Prostate gland (tissue), 2 donors: ENCODE data around the gene CETN3. TPM values are rescaled to one million over a fixed set of nuclear protein-coding genes. Genes with fewer than 3 reads are reported as not detected.
"Not testable (repeated sequence)": the region's sequence is repeated elsewhere in the genome, so short reads cannot be mapped to it uniquely, and the experiment has no call there.

Experiments used
- DNase-seq: peaks from one replicate; pipeline ENCODE4 v3.0.0-alpha.2; 2019; ENCODE audit warnings: low spot score
- H3K27ac ChIP-seq, 2 donors: fragments of 200-600 bp; sonication (generic); 2 replicates each; pipeline ENCODE4 v1.5.1; 2017 to 2019
- H3K27me3 ChIP-seq: fragments of 200-600 bp; sonication (generic); replicated peaks from 2 replicates; pipeline ENCODE4 v1.5.1; 2019; ENCODE audit not compliant: insufficient read depth
- H3K36me3 ChIP-seq, 2 donors: fragments of 200-600 bp; sonication (generic); 1 replicate in 1 of 2; 2 replicates in 1 of 2; pipeline versions ENCODE4 v1.5.1 to v1.8.1; 2017 to 2019
- H3K4me1 ChIP-seq: fragments of 200-600 bp; sonication (generic); replicated peaks from 2 replicates; pipeline ENCODE4 v1.5.1; 2019
- H3K4me3 ChIP-seq, 2 donors: fragments of 200-600 bp; sonication (generic); 2 replicates each; pipeline ENCODE4 v1.5.1; 2017 to 2019
- H3K9me3 ChIP-seq: fragments of 200-600 bp; sonication (generic); 2 replicates; pipeline ENCODE4 v1.5.1; 2017
- CTCF ChIP-seq, 4 experiments: fragments of 200-600 bp in 2 of 4; fragments of 450-650 bp in 2 of 4; sonication (generic) in 2 of 4; IDR thresholded peaks; 1 replicate in 3 of 4; 2 replicates in 1 of 4; pipeline ENCODE4 v1.5.1; 2016 to 2019; ENCODE audit warnings: antibody characterized with exemption in 4 of 4, mild to moderate bottlenecking in 2 of 4, moderate library complexity in 2 of 4
- POLR2A ChIP-seq: fragments of 450-650 bp; IDR thresholded peaks from one replicate; pipeline ENCODE4 v1.6.1; 2016; ENCODE audit warnings: antibody characterized with exemption, mild to moderate bottlenecking
- POLR2AphosphoS5 ChIP-seq: sonication (generic); formaldehyde crosslinking; IDR thresholded peaks from one replicate; pipeline ENCODE4 v1.6.1; 2017; ENCODE audit warnings: antibody characterized with exemption
- WGBS: methylation state at CpG from one replicate; pipeline ENCODE4 v1.1.5; 2018; 5-methylcytosine and 5-hydroxymethylcytosine counted together
- intact Hi-C: fragments of 100-400 bp; cut with DNase I; formaldehyde crosslinking; loops from one replicate; pipeline ENCODE4 v1.14.2; 2022
- total RNA-seq, 2 donors: library from RNA; depleted of rRNA; stranded (reverse); fragments of >200 nt; gene quantifications; one replicate each; pipeline ENCODE4 v1.1.0, GENCODE V29; 2016

CETN3 gene
- total RNA-seq, 2 donors from 2014 or later, result 13.3 to 29.0 TPM

GRCh38 chr5:90379652-90380051 is 29.9 kb downstream of the CETN3 start:
- TF ChIP-seq POLR2A (no peak), CTCF (IDR thresholded peaks at IDR 0.05) (no peak), POLR2AphosphoS5 (no peak)
- WGBS, result 89% methylated on average over 2 of the region's 2 CpGs
- Histone ChIP-seq H3K27ac (no peak overlapping the region), H3K4me3 (no peak overlapping the region), H3K9me3 (no peaks in the 10 kb centered on the region), H3K36me3 (no peaks in the 10 kb centered on the region), H3K4me1 (no peaks in the 10 kb centered on the region), H3K27me3 (no peaks in the 10 kb centered on the region)
- DNase-seq, result no peak
- intact Hi-C loops, result loop anchor here (10.0 kb wide), 1 partner anchor 1655 kb away; no protein-coding TSS in a partner anchor

GRCh38 chr5:90378752-90379151 is 30.8 kb downstream of the CETN3 start:
- intact Hi-C loops, result no loop called here
- TF ChIP-seq POLR2AphosphoS5 (no peak), CTCF (IDR thresholded peaks at IDR 0.05) (no peak), POLR2A (no peak)

GRCh38 chr5:90371269-90371668 is 38.3 kb downstream of the CETN3 start:
- DNase-seq, H3K27me3 ChIP-seq, H3K4me1 ChIP-seq, H3K36me3 ChIP-seq, intact Hi-C loops, H3K4me3 ChIP-seq, H3K27ac ChIP-seq, H3K9me3 ChIP-seq: not testable (repeated sequence)

More at GRCh38 chr5:90378752-90379151, 30.8 kb downstream of the CETN3 start:
- 91% methylated on average over 2 of the region's 2 CpGs for WGBS
- Histone ChIP-seq H3K4me3 (no peak overlapping the region), H3K27ac (no peak overlapping the region), H3K36me3 (no peaks in the 10 kb centered on the region), H3K27me3 (no peaks in the 10 kb centered on the region), H3K9me3 (no peaks in the 10 kb centered on the region), H3K4me1 (no peaks in the 10 kb centered on the region)
- DNase-seq, result no peak

- H3K27me3 ChIP-seq, result no peaks in the 10 kb centered on the region
- no peaks in the 10 kb centered on the region for H3K9me3 ChIP-seq
- no peak for TF ChIP-seq POLR2AphosphoS5
- TF ChIP-seq POLR2A, result no peak
- TF ChIP-seq CTCF (IDR thresholded peaks at IDR 0.05), result no peak
- no peak for DNase-seq
- no peak overlapping the region for H3K4me3 ChIP-seq
- 91% methylated on average over 3 of the region's 3 CpGs for WGBS
- no peaks in the 10 kb centered on the region for H3K4me1 ChIP-seq
- intact Hi-C loops, result no loop called here
- no peaks in the 10 kb centered on the region for H3K36me3 ChIP-seq
- H3K27ac ChIP-seq, result no peak overlapping the region
Measured at GRCh38 chr5:90368454-90369246, 40.9 kb downstream of the CETN3 start.

GRCh38 chr5:90367879-90368278 is 41.7 kb downstream of the CETN3 start:
- no peak for TF ChIP-seq POLR2A
- TF ChIP-seq CTCF (IDR thresholded peaks at IDR 0.05), result no peak
- TF ChIP-seq POLR2AphosphoS5, result no peak
- intact Hi-C loops, result no loop called here
- no peaks in the 10 kb centered on the region for H3K9me3 ChIP-seq
- H3K27ac ChIP-seq, result no peak overlapping the region
- no peak for DNase-seq
- 67% methylated on average over 1 of the region's 1 CpG for WGBS
- H3K4me3 ChIP-seq, result no peak overlapping the region
- no peaks in the 10 kb centered on the region for H3K4me1 ChIP-seq
- H3K36me3 ChIP-seq, result no peaks in the 10 kb centered on the region
- no peaks in the 10 kb centered on the region for H3K27me3 ChIP-seq
